Endothelial cell of umbilical vein (primary cell): Measurements from ENCODE around the gene TSSK1B. TPM values are rescaled to one million over a fixed set of nuclear protein-coding genes. Genes with fewer than 3 reads are reported as not detected.

Experiments
- BruUV-seq: library from RNA; stranded (reverse); fragments of 400-500 nt; replicated peaks from 2 replicates; lab custom pipeline; 2021; lab: Mats Ljungman, UMichigan
- CTCF ChIA-PET: fragments of 300-600, 350-600 bp; sonication (Branson Sonifier 250); formaldehyde crosslinking; loops from one replicate; lab custom pipeline; 2021; ENCODE audit warnings: antibody characterized with exemption, inconsistent platforms; lab: Charles Lee
- POLR2A ChIA-PET: fragments of 300-600, 350-600 bp; sonication (Branson Sonifier 250); formaldehyde crosslinking; loops from one replicate; lab custom pipeline; 2021; ENCODE audit warnings: antibody characterized with exemption, inconsistent platforms; lab: Charles Lee
- DNase-seq: peaks from one replicate; pipeline ENCODE4 v3.0.0-alpha.2; 2011; ENCODE audit warnings: low read depth, low spot score
- FAIRE-seq: peaks from 2 replicates; lab custom pipeline; 2011; peaks lifted over from hg19 to GRCh38; lab: Jason Lieb, UNC
- H2AFZ ChIP-seq: 2 replicates; pipeline ENCODE4 v1.6.0; 2012; ENCODE audit warnings: low read depth, low read length, control low read depth, inconsistent platforms
- H3K27ac ChIP-seq: 2 replicates; pipeline ENCODE4 v1.5.1; 2011; ENCODE audit warnings: low read depth, mild to moderate bottlenecking, control low read depth, low read length, moderate library complexity; ENCODE audit not compliant: insufficient read depth
- H3K27me3 ChIP-seq, 2 experiments: 2 replicates each; pipeline versions ENCODE4 v1.6.0 to v1.6.1; 2011; ENCODE audit warnings: low read length in 2 of 2, mixed read lengths in 1 of 2; ENCODE audit not compliant: control insufficient read depth in 2 of 2, insufficient read depth in 2 of 2
- H3K36me3 ChIP-seq, 2 experiments: 2 replicates in 1 of 2; 3 replicates in 1 of 2; pipeline ENCODE4 v1.5.1; 2011; ENCODE audit warnings: low read length in 2 of 2, mild to moderate bottlenecking in 1 of 2, moderate library complexity in 1 of 2; ENCODE audit not compliant: control insufficient read depth in 2 of 2, insufficient read depth in 2 of 2; ENCODE audit errors: extremely low read depth in 1 of 2
- H3K4me1 ChIP-seq: 3 replicates; pipeline ENCODE4 v1.5.1; 2011; ENCODE audit warnings: mild to moderate bottlenecking, low read length; ENCODE audit not compliant: control insufficient read depth, insufficient read depth; ENCODE audit errors: extremely low read depth
- H3K4me2 ChIP-seq: 2 replicates; pipeline ENCODE4 v1.6.1; 2011; ENCODE audit warnings: low read length, control low read depth, mixed read lengths; ENCODE audit not compliant: insufficient read depth
- H3K4me3 ChIP-seq, 3 experiments: fragments of 200-600 bp in 1 of 3; sonication (generic), shearing (Covaris generic) in 1 of 3; replicated peaks in 1 of 3; 2 replicates each; pipeline ENCODE4 v1.5.1; 2011 to 2016; ENCODE audit warnings: control low read depth in 3 of 3, low read length in 3 of 3, mild to moderate bottlenecking in 2 of 3, inconsistent platforms in 1 of 3, low read depth in 1 of 3, moderate library complexity in 1 of 3; ENCODE audit not compliant: insufficient read depth in 1 of 3
- H3K79me2 ChIP-seq: 2 replicates; pipeline ENCODE4 v1.6.0; 2012; ENCODE audit warnings: low read length, inconsistent platforms; ENCODE audit not compliant: control insufficient read depth, insufficient read depth
- H3K9ac ChIP-seq: replicated peaks from 2 replicates; pipeline ENCODE3; 2011; ENCODE audit warnings: low read length, control low read depth; ENCODE audit not compliant: insufficient read depth; ENCODE audit errors: extremely low read depth
- H3K9me1 ChIP-seq: replicated peaks from 3 replicates; pipeline ENCODE4 v1.6.0; 2011; ENCODE audit warnings: mild to moderate bottlenecking, low read length; ENCODE audit not compliant: control insufficient read depth, insufficient read depth; ENCODE audit errors: extremely low read depth
- H3K9me3 ChIP-seq: replicated peaks from 2 replicates; pipeline ENCODE4 v1.5.1; 2012; ENCODE audit warnings: low read length, inconsistent platforms; ENCODE audit not compliant: control insufficient read depth, insufficient read depth
- H4K20me1 ChIP-seq: replicated peaks from 2 replicates; pipeline ENCODE3; 2011; ENCODE audit warnings: mild to moderate bottlenecking, low read length; ENCODE audit not compliant: control insufficient read depth, insufficient read depth; ENCODE audit errors: extremely low read depth
- EZH2 ChIP-seq: IDR thresholded peaks from 2 replicates; pipeline ENCODE4 v1.6.1; 2012; ENCODE audit warnings: borderline replicate concordance, low read depth, mild to moderate bottlenecking, moderate library complexity, low read length, inconsistent platforms; ENCODE audit not compliant: severe bottlenecking
- FOS ChIP-seq: IDR thresholded peaks from 2 replicates; pipeline ENCODE4 v1.6.1; 2011; ENCODE audit warnings: mild to moderate bottlenecking, low read length, moderate library complexity, borderline replicate concordance; ENCODE audit not compliant: insufficient read depth
- GATA2 ChIP-seq: IDR thresholded peaks from 2 replicates; pipeline ENCODE4 v1.7.0; 2011; ENCODE audit warnings: low read depth, mild to moderate bottlenecking, moderate library complexity, mixed read lengths, low read length; ENCODE audit not compliant: insufficient read length, insufficient read depth
- JUN ChIP-seq: IDR thresholded peaks from 2 replicates; pipeline ENCODE4 v1.6.1; 2011; ENCODE audit warnings: borderline replicate concordance, low read depth; ENCODE audit not compliant: insufficient read length, insufficient read depth
- MYC ChIP-seq: IDR thresholded peaks from one replicate; pipeline ENCODE4 v1.6.1; 2011; ENCODE audit warnings: mild to moderate bottlenecking, low read depth, low read length
- POLR2A ChIP-seq: IDR thresholded peaks from 2 replicates; pipeline ENCODE4 v1.6.1; 2012; ENCODE audit warnings: low read depth, mild to moderate bottlenecking, control low read depth, low read length
- POLR2AphosphoS5 ChIP-seq: IDR thresholded peaks from 2 replicates; pipeline ENCODE4 v1.6.1; 2012; ENCODE audit warnings: low read depth, mild to moderate bottlenecking, control low read depth, low read length, moderate library complexity; ENCODE audit not compliant: insufficient read depth
- dilution Hi-C: fragments of 300-500 bp; cut with MboI; formaldehyde crosslinking; loops from one replicate; pipeline ENCODE4 v1.15.0; 2019; ENCODE audit warnings: low sequenced_read_pairs; ENCODE audit not compliant: extremely low pct_ligation_motif_present
- intact Hi-C: fragments of 100-400 bp; cut with micrococcal nuclease; formaldehyde crosslinking; loops from one replicate; pipeline ENCODE4 v1.10.0; 2022
- polyA plus RNA-seq, 4 experiments: library from polyadenylated mRNA; depleted of rRNA in 3 of 4; stranded (reverse) in 3 of 4; unstranded in 1 of 4; fragments of >200 nt; gene quantifications; 2 replicates each; pipeline versions ENCODE4 v1.2.1 to v1.2.3, GENCODE V29; 2011 to 2012; ENCODE audit warnings: missing spikeins in 1 of 4
- total RNA-seq: library from RNA; stranded (reverse); gene quantifications from 2 replicates; pipeline ENCODE4 v1.2.3, GENCODE V29; 2021
- TF ChIP-seq, protein P1 (sequence below): IDR thresholded peaks from 2 replicates; pipeline ENCODE4 v1.6.1; 2011; ENCODE audit not compliant: insufficient read depth, insufficient read length
- TF ChIP-seq, protein P2 (sequence below), 2 donors: IDR thresholded peaks; 1 replicate in 1 of 2; 2 replicates in 1 of 2; pipeline ENCODE4 v1.5.1; 2011; ENCODE audit warnings: low read length in 2 of 2, mild to moderate bottlenecking in 2 of 2, moderate library complexity in 2 of 2, control low read depth in 1 of 2, inconsistent platforms in 1 of 2, low read depth in 1 of 2; ENCODE audit not compliant: insufficient read depth in 1 of 2; ENCODE audit errors: extremely low read depth in 1 of 2

The TSSK1B gene
- total and polyA plus RNA-seq, 2 donors (not counting 3 experiments of a cell fraction or from before 2014, with no cell fraction given), result 0.03 TPM; not detected in 1

DNA sequence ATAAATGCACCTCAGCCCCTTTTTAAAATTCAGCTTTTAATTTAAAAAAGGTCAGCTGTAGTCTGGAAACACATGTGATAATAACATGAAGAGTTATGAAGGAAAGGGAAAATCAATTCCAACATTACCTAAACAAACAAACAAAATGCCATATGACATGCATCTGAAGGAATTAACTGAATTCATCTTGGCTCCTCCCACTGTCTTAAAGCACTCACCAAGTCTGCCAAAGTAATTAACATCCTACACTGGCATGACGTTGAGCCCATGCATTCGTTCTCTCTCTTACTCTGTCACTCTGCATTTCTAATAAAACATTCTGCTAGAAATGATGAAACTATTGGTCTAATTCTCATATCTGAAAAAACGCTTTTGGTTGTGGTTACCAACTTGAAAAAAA lies 37.7 kb downstream of the TSSK1B start:
- ChIA-PET CTCF (interaction anchor here (0.8 kb wide), 1 partner anchor 10 kb away, joined by 3 read pairs; no protein-coding TSS in a partner anchor), POLR2A (no interaction called here)
- TF ChIP-seq POLR2A (no peak), FOS (no peak), GATA2 (no peak), EZH2 (no peak), POLR2AphosphoS5 (no peak), MYC (no peak), JUN (no peak)
- TF ChIP-seq, protein P1, sequence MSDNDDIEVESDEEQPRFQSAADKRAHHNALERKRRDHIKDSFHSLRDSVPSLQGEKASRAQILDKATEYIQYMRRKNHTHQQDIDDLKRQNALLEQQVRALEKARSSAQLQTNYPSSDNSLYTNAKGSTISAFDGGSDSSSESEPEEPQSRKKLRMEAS, result no peak
- TF ChIP-seq, protein P2, sequence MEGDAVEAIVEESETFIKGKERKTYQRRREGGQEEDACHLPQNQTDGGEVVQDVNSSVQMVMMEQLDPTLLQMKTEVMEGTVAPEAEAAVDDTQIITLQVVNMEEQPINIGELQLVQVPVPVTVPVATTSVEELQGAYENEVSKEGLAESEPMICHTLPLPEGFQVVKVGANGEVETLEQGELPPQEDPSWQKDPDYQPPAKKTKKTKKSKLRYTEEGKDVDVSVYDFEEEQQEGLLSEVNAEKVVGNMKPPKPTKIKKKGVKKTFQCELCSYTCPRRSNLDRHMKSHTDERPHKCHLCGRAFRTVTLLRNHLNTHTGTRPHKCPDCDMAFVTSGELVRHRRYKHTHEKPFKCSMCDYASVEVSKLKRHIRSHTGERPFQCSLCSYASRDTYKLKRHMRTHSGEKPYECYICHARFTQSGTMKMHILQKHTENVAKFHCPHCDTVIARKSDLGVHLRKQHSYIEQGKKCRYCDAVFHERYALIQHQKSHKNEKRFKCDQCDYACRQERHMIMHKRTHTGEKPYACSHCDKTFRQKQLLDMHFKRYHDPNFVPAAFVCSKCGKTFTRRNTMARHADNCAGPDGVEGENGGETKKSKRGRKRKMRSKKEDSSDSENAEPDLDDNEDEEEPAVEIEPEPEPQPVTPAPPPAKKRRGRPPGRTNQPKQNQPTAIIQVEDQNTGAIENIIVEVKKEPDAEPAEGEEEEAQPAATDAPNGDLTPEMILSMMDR (IDR thresholded peaks at IDR 0.05; ENCODE audit: extremely low read depth in 1 of 2, insufficient read depth in 1 of 2, low read depth in 1 of 2, low read length in 2 of 2), result no peak
- Histone ChIP-seq H3K4me2 (no peak overlapping the region), H3K79me2 (no peaks in the 10 kb centered on the region), H3K9me3 (no peaks in the 10 kb centered on the region), H3K27ac (no peak overlapping the region), H3K36me3 (no peaks in the 10 kb centered on the region), H3K4me3 (no peak overlapping the region), H2AFZ (no peak overlapping the region), H3K27me3 (no peaks in the 10 kb centered on the region), H3K4me1 (no peaks in the 10 kb centered on the region), H3K9me1 (no peaks in the 10 kb centered on the region), H4K20me1 (no peaks in the 10 kb centered on the region), H3K9ac (no peak overlapping the region)
- FAIRE-seq (no peak), DNase-seq (no peak)
- no TSS peak for BruUV-seq
- intact Hi-C loops, result no loop called here
- dilution Hi-C loops, result no loop called here
